Measurements from ENCODE around the gene OR52A1. TPM values are rescaled to one million over a fixed set of nuclear protein-coding genes. Genes with fewer than 3 reads are reported as not detected.

The OR52A1 gene
- total RNA-seq, 1 experiment from 2014 or later, result not detected

DNA sequence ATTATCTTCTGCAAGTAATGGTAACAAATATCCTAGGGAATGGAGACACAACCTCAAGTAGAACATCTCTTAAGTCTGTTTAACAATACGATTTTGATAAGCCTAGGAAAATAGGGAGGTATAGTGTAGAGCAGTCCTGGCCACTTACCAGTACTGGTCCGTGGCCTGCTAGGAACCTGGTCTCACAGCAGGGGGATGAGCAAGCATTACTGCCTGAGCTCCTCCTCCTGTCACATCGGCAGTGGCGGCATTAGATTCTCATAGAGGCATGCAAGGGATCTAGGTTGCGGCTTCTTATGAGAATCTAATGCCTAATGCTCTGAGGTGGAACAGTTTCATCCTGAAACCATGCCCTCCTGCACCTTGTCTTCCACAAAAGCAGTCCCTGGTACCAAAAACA is 41.5 kb upstream of the OR52A1 start:
- in situ Hi-C loops (cut with HindIII; ENCODE audit: low pct_unique_long_range_greater_than_20kb, low sequenced_read_pairs), result no loop called here
- DNase-seq (ENCODE audit: low read depth, low spot score) (no peak), ATAC-seq (no peak)
- no peaks in the 10 kb centered on the region for H3K36me3 ChIP-seq (ENCODE audit: control insufficient read depth, insufficient read depth, low read length)
- H3K27me3 ChIP-seq (ENCODE audit: control insufficient read depth, insufficient read depth, low read length), result peaks cover 5% of the 10 kb centered on the region
- H3K9me3 ChIP-seq (ENCODE audit: control insufficient read depth, insufficient read depth, low read depth, low read length), result no peaks in the 10 kb centered on the region
- intact Hi-C loops (cut with micrococcal nuclease; ENCODE audit: unreplicated experiment), result no loop called here
- CTCF ChIA-PET, result interaction anchor here (0.7 kb wide), 2 partner anchors 311 to 566 kb away, joined by 3 read pairs; no protein-coding TSS in a partner anchor
- H3K27ac ChIP-seq (ENCODE audit: low read length), result no peak overlapping the region
- POLR2A ChIA-PET, result no interaction called here
- no peak for TF ChIP-seq REST (IDR thresholded peaks at IDR 0.05; ENCODE audit: insufficient read depth in 1 of 2, low read depth in 2 of 2, low read length in 1 of 2)
- TF ChIP-seq TCF7L2 (IDR thresholded peaks at IDR 0.05; ENCODE audit: low read depth, low read length), result no peak
- TF ChIP-seq CTCF (IDR thresholded peaks at IDR 0.05), result no peak
- no peak for TF ChIP-seq POLR2AphosphoS5 (IDR thresholded peaks at IDR 0.05; ENCODE audit: low read depth, low read length)
- no peak for TF ChIP-seq SIN3A (IDR thresholded peaks at IDR 0.05; ENCODE audit: borderline replicate concordance, insufficient read depth, low read depth, low read length)
- no TSS peak for BruUV-seq (replicated peaks)
- no peak overlapping the region for H3K4me3 ChIP-seq (ENCODE audit: low read depth in 2 of 2, low read length in 2 of 2)
- no peaks in the 10 kb centered on the region for H3K4me1 ChIP-seq (ENCODE audit: control insufficient read depth, insufficient read depth, low read length)

DNA sequence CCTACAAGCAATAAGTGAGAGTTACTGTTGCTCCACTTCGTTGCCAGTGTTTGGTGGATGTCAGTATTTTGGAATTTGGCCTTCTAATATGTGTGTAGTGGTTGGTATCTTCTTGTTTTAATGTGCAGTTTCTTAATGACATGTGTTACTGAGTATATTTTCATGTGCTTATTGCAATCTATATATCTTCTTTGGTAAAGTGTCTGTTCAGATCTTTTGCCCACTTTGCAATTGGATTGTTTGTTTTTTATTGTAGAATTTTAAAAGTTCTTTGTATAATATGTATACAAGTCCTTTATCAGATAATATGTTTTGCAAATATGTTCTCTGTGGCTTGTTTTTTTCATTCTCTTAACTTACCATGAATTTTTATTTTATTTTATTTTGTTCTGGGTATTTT is 38.2 kb upstream of the OR52A1 start:
- Histone ChIP-seq H3K4me3 (ENCODE audit: low read depth in 2 of 2, low read length in 2 of 2) (no peak overlapping the region), H3K27ac (ENCODE audit: low read length) (no peak overlapping the region), H3K4me1 (ENCODE audit: control insufficient read depth, insufficient read depth, low read length) (no peaks in the 10 kb centered on the region), H3K9me3 (ENCODE audit: control insufficient read depth, insufficient read depth, low read depth, low read length) (no peaks in the 10 kb centered on the region), H3K27me3 (ENCODE audit: control insufficient read depth, insufficient read depth, low read length) (no peaks in the 10 kb centered on the region), H3K36me3 (ENCODE audit: control insufficient read depth, insufficient read depth, low read length) (no peaks in the 10 kb centered on the region)
- ATAC-seq (no peak), DNase-seq (ENCODE audit: low read depth, low spot score) (no peak)
- intact Hi-C loops (cut with micrococcal nuclease; ENCODE audit: unreplicated experiment) (no loop called here), in situ Hi-C loops (cut with HindIII; ENCODE audit: low pct_unique_long_range_greater_than_20kb, low sequenced_read_pairs) (no loop called here)
- ChIA-PET POLR2A (no interaction called here), CTCF (no interaction called here)
- TF ChIP-seq POLR2AphosphoS5 (IDR thresholded peaks at IDR 0.05; ENCODE audit: low read depth, low read length), result no peak
- TF ChIP-seq TCF7L2 (IDR thresholded peaks at IDR 0.05; ENCODE audit: low read depth, low read length), result no peak
- TF ChIP-seq REST (IDR thresholded peaks at IDR 0.05; ENCODE audit: insufficient read depth in 1 of 2, low read depth in 2 of 2, low read length in 1 of 2), result no peak
- no peak for TF ChIP-seq SIN3A (IDR thresholded peaks at IDR 0.05; ENCODE audit: borderline replicate concordance, insufficient read depth, low read depth, low read length)
- no peak for TF ChIP-seq CTCF (IDR thresholded peaks at IDR 0.05)
- BruUV-seq (replicated peaks), result no TSS peak
